Measurements from ENCODE around the gene BRINP3.

BRINP3 gene

DNA sequence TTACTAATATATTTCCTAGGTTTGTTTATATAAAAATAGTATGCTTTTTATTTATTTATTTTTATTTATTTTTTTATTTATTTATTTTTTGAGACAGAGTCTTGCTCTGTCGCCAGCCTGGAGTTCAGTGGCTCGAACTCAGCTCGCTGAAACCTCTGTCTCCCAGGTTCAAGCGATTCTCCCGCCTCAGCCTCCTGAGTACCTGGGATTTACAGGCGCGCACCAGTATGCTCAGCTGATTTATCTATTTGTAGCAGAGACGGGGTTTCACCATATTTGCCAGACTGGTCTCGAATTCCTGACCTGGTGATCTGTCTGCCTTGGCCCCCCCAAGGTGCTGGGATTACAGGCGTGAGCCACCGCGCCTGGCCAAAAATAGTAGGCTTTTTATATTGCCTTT lies 33.2 kb downstream of the BRINP3 start:
- no peak for DNase-seq

- no peak for DNase-seq
Measured at GRCh38 chr1:190439447-190439846, 38.2 kb downstream of the BRINP3 start.

DNA sequence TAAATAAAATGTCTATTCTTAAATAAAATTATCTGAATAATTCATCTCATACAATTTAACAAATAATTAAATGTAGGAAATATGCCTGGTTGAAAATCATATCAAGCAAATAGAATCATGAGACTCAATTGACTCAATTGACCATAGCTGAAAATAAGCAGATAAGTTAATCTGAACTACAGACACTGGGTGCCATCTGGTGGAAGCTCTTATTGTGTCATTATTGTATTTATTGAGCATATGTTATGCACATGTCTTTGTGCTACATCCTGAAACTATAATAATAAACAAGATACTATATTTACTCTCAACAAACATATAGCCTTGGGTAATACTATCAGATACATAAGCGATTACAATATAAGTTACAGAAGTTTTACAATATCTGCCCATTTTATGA lies 41.0 kb downstream of the BRINP3 start:
- DNase-seq: no peak

- no peak for DNase-seq
Measured at GRCh38 chr1:190429932-190430331, 47.7 kb downstream of the BRINP3 start.

DNA sequence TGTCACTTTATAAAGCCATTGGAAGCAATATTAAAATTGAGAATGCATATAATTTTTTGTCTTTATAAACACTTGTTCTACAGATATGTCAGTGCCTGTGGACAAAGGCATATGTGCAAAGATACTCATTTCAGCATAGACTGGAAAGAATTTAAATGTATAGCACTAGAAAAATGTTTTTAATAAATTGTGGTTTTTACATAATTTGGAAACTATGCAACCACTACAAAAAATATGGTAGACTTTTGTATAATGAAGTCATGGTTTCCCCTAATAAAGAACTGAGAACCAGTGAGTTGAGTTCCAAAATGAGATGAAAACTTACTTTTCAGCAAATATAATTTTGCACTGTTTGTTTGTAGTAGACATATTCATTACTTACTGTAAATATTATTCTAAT lies 48.5 kb downstream of the BRINP3 start:
- DNase-seq: no peak

DNA sequence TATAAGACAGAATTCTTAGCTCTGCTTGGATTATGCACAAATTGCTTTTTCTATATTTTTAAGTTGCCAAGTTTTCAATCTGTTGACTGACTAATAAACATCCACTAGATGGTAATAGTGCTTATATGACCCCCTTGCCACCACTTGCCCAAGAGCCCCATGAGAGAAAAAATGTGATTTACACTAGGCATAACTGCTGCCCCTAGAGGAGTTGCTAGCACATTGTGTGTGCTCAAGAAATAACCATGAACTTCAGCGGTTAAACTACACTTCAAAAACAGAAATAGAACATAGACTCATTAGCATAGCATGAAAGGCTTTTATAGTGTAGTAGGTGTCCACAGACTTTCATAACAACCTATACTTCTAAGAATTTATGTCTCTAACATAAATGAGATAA lies 61.4 kb downstream of the BRINP3 start:
- no peak for DNase-seq

GRCh38 chr1:190413142-190413541 lies 64.5 kb downstream of the BRINP3 start:
- no peak for DNase-seq

DNA sequence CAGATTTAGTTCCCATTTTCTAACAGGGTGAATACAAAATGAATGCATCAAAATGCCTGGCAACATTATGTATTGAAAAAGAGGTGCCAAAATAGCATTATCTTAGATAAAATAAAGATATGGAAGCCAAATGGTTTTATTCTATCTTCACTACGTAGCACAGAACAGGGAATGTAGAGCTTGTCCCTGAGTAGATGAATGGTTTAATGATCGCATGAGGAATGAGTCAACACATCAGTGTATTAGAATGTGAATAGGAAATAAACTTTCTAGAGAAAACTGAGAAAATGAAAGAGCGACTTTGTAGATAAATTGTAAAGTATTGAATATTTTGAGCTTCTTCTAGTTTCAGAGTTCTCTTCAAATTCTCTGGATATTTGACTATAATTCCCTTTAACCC lies 74.3 kb downstream of the BRINP3 start:
- DNase-seq: no peak

GRCh38 chr1:190399233-190399632 lies 78.4 kb downstream of the BRINP3 start:
- DNase-seq: no peak

GRCh38 chr1:190391582-190391981 lies 86.1 kb downstream of the BRINP3 start:
- DNase-seq: no peak

- DNase-seq: no peak
Measured at GRCh38 chr1:190377991-190378390, 99.7 kb downstream of the BRINP3 start.

DNA sequence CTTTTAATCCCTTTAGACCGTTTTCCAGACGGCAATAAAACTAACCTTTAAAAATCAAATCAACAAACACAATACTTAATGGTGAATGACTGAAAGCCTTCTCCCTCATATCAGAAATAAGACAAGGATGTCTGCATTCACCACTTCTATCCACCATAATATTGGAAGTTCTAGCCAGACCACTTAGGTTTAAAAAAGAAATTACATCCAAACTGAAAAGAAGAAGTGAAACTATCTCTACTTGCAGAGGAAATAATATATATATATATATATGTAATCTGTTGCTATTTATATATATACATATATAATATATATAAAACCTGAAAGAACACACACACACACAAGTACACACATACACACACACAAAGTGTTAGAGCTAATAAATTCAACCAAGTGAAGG lies 100.4 kb downstream of the BRINP3 start:
- no peak for DNase-seq

DNA sequence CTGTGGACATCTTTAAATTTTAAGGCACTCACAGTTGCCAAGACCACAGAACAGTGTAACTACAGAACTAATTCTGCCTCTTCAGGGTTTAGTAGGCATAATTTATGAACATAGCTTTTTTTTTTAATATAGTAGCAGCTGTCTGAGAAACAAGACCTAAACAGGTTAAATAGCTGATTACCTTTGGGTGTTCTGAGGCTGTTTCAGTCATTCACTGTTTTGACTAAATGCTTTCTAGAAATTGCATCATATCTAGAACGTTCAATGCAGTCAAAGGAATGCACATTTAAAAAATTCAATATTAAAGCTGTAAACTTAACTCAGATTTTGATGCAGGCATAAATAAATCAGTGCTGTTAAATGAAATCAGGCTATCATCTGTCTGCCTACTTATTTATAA lies 101.6 kb downstream of the BRINP3 start:
- no peak for DNase-seq

- DNase-seq: no peak
Measured at GRCh38 chr1:190373705-190374336, 103.8 kb downstream of the BRINP3 start.

- DNase-seq: no peak
Measured at GRCh38 chr1:190367200-190367599, 110.5 kb downstream of the BRINP3 start.

DNA sequence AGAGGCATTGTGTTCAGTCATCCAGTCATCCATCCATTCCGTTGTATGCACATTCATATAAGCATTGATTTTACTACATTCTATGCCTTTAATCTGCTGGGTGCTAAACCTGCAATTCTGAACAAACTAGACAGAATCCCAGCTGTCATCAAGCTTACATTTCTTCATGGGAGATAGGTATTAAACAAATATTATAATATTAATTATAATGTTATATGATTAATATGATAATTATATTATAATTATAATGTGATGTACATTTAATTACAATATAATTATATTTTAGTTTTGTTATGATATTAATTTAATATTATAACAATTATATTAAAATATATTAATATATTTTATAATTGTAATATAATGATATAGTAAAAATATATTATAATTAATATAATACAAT lies 112.4 kb downstream of the BRINP3 start:
- DNase-seq: no peak

- no peak for DNase-seq
Measured at GRCh38 chr1:190353538-190354101, 124.0 kb downstream of the BRINP3 start.

- no peak for DNase-seq
Measured at GRCh38 chr1:190344454-190344853, 133.2 kb downstream of the BRINP3 start.

- no peak for DNase-seq
Measured at GRCh38 chr1:190338829-190339228, 138.8 kb downstream of the BRINP3 start.

GRCh38 chr1:190328871-190329270 lies 148.8 kb downstream of the BRINP3 start:
- no peak for DNase-seq

- DNase-seq: no peak
Measured at GRCh38 chr1:190328361-190328760, 149.3 kb downstream of the BRINP3 start.

DNA sequence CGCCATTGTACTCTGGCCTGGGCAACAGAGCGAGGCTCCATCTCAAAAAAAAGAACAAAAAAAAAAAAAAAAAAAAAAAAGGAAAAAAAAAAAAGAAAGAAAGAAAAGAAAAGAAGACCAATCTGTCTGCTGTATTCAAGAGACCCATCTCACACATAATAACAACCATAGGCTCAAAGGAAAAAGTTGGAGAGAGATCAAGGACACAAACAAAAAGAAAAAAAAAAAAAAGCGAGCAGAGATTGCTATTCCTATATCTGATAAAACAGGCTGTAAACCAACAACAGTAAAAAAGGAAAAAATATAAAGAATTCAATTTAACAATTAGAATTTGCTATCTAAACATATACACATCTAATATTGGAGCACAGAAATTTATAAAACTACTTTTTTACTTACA lies 150.4 kb downstream of the BRINP3 start:
- DNase-seq: no peak

GRCh38 chr1:190323530-190323929 lies 154.1 kb downstream of the BRINP3 start:
- DNase-seq: no peak

- no peak for DNase-seq
Measured at GRCh38 chr1:190322274-190322673, 155.4 kb downstream of the BRINP3 start.

GRCh38 chr1:190320952-190321351 lies 156.7 kb downstream of the BRINP3 start:
- no peak for DNase-seq

All from NCI-H1930 (cell line).